ENCODE measurements around the gene HDAC11. TPM values are rescaled to one million over a fixed set of nuclear protein-coding genes. Genes with fewer than 3 reads are reported as not detected.
A peak's percentile ranks its signal among the peaks of the same experiment; 100 is the strongest.
"Not testable (repeated sequence)": the region's sequence is repeated elsewhere in the genome, so short reads cannot be mapped to it uniquely, and the experiment has no call there.

The HDAC11 gene
- total RNA-seq = 10 to 100 TPM; 20.6 to 28.3 (median 22.8) TPM

- WGBS, 2 donors = 1% methylated on average over 18 to 42 of the region's 67 CpGs
Measured at GRCh38 chr3:13479582-13480339, at the start of gene HDAC11. Gene HDAC11 (plus strand): TSS chr3:13480306. CDS start chr3:13480348, 42 bp downstream.

GRCh38 chr3:13430411-13430875 is 49.7 kb upstream of the HDAC11 start:
- intact Hi-C loops (cut with DNase I; ENCODE audit: low total_unique reads); DNase-seq (ENCODE audit: low spot score in 2 of 2): not testable (repeated sequence)
- WGBS, 2 donors = 81 to 93% methylated on average over 2 of the region's 2 CpGs

More at GRCh38 chr3:13479582-13480339, at the start of gene HDAC11:
- peak; percentile 98 to 100 for DNase-seq (ENCODE audit: low spot score in 2 of 2)
- no peak for TF ChIP-seq CTCF (IDR thresholded peaks at IDR 0.05)
- TF ChIP-seq POLR2A (IDR thresholded peaks at IDR 0.05) = peak in 1 of 2 donors; percentile 75
- intact Hi-C loops (cut with DNase I; ENCODE audit: low total_unique reads) = loop anchor here (5.0 kb wide), 1 partner anchor 538 kb away; no protein-coding TSS in a partner anchor
- H3K4me3 ChIP-seq (ENCODE audit: low read depth, poor library complexity, severe bottlenecking) = peak within 1 kb of the TSS; percentile 53

GRCh38 chr3:13432093-13432492 is 48.0 kb upstream of the HDAC11 start:
- intact Hi-C loops (cut with DNase I; ENCODE audit: low total_unique reads) = no loop called here
- 94 to 100% methylated on average over 1 of the region's 1 CpG for WGBS, 2 donors
- TF ChIP-seq POLR2A (IDR thresholded peaks at IDR 0.05) (no peak), CTCF (IDR thresholded peaks at IDR 0.05) (no peak)
- no peak for DNase-seq (ENCODE audit: low spot score in 2 of 2)
- H3K4me3 ChIP-seq (ENCODE audit: low read depth, poor library complexity, severe bottlenecking) = no peak overlapping the region

More at GRCh38 chr3:13430411-13430875, 49.7 kb upstream of the HDAC11 start:
- H3K4me3 ChIP-seq (ENCODE audit: low read depth, poor library complexity, severe bottlenecking) = not testable (repeated sequence)

GRCh38 chr3:13433912-13434311 is 46.2 kb upstream of the HDAC11 start:
- TF ChIP-seq CTCF (IDR thresholded peaks at IDR 0.05) (no peak), POLR2A (IDR thresholded peaks at IDR 0.05) (no peak)
- DNase-seq (ENCODE audit: low spot score in 2 of 2) = no peak
- intact Hi-C loops (cut with DNase I; ENCODE audit: low total_unique reads) = no loop called here
- WGBS, 2 donors = 72 to 80% methylated on average over 5 of the region's 5 CpGs
- H3K4me3 ChIP-seq (ENCODE audit: low read depth, poor library complexity, severe bottlenecking) = no peak overlapping the region

- DNase-seq (ENCODE audit: low spot score in 2 of 2); H3K4me3 ChIP-seq (ENCODE audit: low read depth, poor library complexity, severe bottlenecking); intact Hi-C loops (cut with DNase I; ENCODE audit: low total_unique reads): not testable (repeated sequence)
- 91 to 93% methylated on average over 4 of the region's 4 CpGs for WGBS, 2 donors
Measured at GRCh38 chr3:13436213-13436612, 43.9 kb upstream of the HDAC11 start.

GRCh38 chr3:13440204-13440817 is 39.8 kb upstream of the HDAC11 start:
- no peak for DNase-seq (ENCODE audit: low spot score in 2 of 2)
- WGBS, 2 donors = 77 to 82% methylated on average over 4 of the region's 4 CpGs
- intact Hi-C loops (cut with DNase I; ENCODE audit: low total_unique reads) = no loop called here
- H3K4me3 ChIP-seq (ENCODE audit: low read depth, poor library complexity, severe bottlenecking) = no peak overlapping the region
- no peak for TF ChIP-seq CTCF (IDR thresholded peaks at IDR 0.05)
- no peak for TF ChIP-seq POLR2A (IDR thresholded peaks at IDR 0.05)

- DNase-seq (ENCODE audit: low spot score in 2 of 2); intact Hi-C loops (cut with DNase I; ENCODE audit: low total_unique reads); H3K4me3 ChIP-seq (ENCODE audit: low read depth, poor library complexity, severe bottlenecking): not testable (repeated sequence)
- 88 to 97% methylated on average over 2 of the region's 2 CpGs for WGBS, 2 donors
Measured at GRCh38 chr3:13442882-13443281, 37.2 kb upstream of the HDAC11 start.
